Measurements from ENCODE around the gene ABCB4.

ABCB4 gene

DNA sequence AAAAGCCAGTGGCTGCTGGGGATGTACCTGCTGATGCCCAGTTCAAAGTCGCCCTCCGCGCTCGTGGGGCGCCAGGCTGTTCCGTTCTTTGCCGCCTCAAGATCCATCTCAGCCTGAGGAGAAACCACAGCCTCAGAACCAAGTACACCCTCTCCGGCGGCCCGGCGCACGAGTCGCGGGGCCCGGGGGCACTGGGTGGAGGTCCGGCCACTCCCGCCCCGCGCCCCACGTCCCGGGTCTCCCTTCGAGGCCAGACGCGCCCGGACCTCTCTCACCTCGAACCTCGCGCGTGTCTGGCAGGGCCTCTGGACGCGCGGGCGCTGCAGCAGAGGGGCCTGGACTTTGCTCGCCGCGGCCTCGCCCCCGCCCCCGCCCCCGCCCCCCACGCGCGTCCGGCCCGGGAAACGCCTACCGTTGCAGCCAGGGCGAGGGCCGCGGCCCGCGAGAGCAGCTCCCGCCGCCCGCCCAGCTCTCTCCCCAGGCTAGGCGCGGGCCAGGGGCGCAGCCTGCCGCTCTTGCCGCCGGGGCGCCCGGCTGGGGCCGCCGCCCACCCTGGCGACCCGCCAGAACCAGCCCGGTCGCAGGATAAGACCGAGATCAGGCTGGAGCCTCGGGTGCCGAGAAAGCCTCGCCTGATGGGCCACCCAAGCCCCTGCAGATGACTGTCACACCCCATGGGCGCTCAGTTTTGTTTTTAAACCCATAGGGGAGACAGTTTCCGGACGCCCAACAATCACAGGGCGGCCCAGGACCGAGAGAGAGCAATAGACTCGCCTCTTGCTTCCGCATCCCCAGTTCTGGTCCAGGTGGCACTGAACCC lies at the start of gene ABCB4:
Gene ABCB4 (minus strand): TSS at position 322 of the 820 bp plus-strand sequence. CDS start 215 bp downstream, at position 107.
- no peaks in the 10 kb centered on the region for H3K9me3 ChIP-seq (ENCODE audit: control insufficient read depth in 5 of 5, low read length in 5 of 5)
- no peaks in the 10 kb centered on the region for H3K36me3 ChIP-seq (ENCODE audit: control insufficient read depth in 5 of 5, insufficient read depth in 5 of 5, low read length in 5 of 5)
- H3K27ac ChIP-seq (ENCODE audit: low read depth, low read length), result peak within 1 kb of the TSS; percentile 34
- H3K9ac ChIP-seq (ENCODE audit: low read length in 5 of 5), result peak within 1 kb of the TSS; percentile 15 to 64 (median 47)
- peaks cover 0 to 9% (median 0%) of the 10 kb centered on the region in 5 donors for H3K27me3 ChIP-seq (ENCODE audit: control insufficient read depth in 5 of 5, insufficient read depth in 4 of 5, low read length in 5 of 5)
- H3K4me1 ChIP-seq (ENCODE audit: control insufficient read depth in 5 of 5, insufficient read depth in 5 of 5, low read length in 5 of 5), result peaks cover 1 to 20% (median 17%) of the 10 kb centered on the region in 5 donors
- H3K4me3 ChIP-seq (ENCODE audit: low read depth in 1 of 5, low read length in 5 of 5), result peak within 1 kb of the TSS; percentile 57 to 74 (median 67)

DNA sequence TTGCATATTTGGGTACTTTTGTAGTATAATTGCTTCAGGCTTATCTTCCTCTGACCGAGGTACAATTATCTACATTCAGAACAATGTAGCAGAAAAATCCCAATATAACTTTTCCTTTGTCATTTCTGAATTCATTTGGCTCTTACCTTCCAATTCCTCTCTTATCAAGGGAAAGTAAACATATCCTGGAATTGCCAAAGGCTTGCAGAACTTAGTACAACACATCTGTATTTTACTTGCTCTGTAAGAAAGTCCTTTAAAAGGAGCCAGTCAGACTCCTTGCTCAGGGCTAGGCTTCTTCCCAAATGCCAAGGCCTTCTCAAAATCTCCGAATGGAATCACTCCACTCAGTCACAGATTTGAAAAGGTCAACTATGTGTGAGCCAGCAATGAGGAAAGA lies 43.3 kb upstream of the ABCB4 start:
- no peak overlapping the region for H3K9ac ChIP-seq (ENCODE audit: low read length in 5 of 5)
- no peaks in the 10 kb centered on the region for H3K9me3 ChIP-seq (ENCODE audit: control insufficient read depth in 5 of 5, low read length in 5 of 5)
- H3K36me3 ChIP-seq (ENCODE audit: control insufficient read depth in 5 of 5, insufficient read depth in 5 of 5, low read length in 5 of 5), result no peaks in the 10 kb centered on the region
- H3K27me3 ChIP-seq (ENCODE audit: control insufficient read depth in 5 of 5, insufficient read depth in 4 of 5, low read length in 5 of 5), result no peaks in the 10 kb centered on the region
- peaks cover 0 to 3% (median 0%) of the 10 kb centered on the region in 5 donors for H3K4me1 ChIP-seq (ENCODE audit: control insufficient read depth in 5 of 5, insufficient read depth in 5 of 5, low read length in 5 of 5)
- H3K27ac ChIP-seq (ENCODE audit: low read depth, low read length), result no peak overlapping the region
- no peak overlapping the region for H3K4me3 ChIP-seq (ENCODE audit: low read depth in 1 of 5, low read length in 5 of 5)

DNA sequence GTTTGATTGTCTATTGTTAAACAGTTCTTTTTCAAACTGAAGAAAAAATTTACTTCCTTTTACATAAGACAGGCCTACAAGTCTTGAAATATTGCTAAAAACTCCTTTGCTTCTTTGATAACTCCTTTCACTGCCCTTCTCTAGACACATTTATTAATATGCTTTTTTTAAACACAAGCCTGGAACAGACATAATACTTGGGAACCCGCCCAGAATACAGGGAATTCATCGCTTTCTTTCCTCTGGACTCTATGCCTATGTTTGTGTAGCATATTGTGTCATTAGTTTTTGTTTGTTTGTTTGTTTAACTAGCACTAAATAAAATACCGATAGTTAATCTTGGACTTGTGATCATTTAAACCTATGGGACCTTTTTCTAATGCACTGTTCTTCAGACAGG lies 42.4 kb upstream of the ABCB4 start:
- H3K4me1 ChIP-seq (ENCODE audit: control insufficient read depth in 5 of 5, insufficient read depth in 5 of 5, low read length in 5 of 5), result peaks cover 0 to 3% (median 0%) of the 10 kb centered on the region in 5 donors
- H3K36me3 ChIP-seq (ENCODE audit: control insufficient read depth in 5 of 5, insufficient read depth in 5 of 5, low read length in 5 of 5), result no peaks in the 10 kb centered on the region
- H3K4me3 ChIP-seq (ENCODE audit: low read depth in 1 of 5, low read length in 5 of 5), result no peak overlapping the region
- no peaks in the 10 kb centered on the region for H3K9me3 ChIP-seq (ENCODE audit: control insufficient read depth in 5 of 5, low read length in 5 of 5)
- H3K9ac ChIP-seq (ENCODE audit: low read length in 5 of 5), result no peak overlapping the region
- H3K27me3 ChIP-seq (ENCODE audit: control insufficient read depth in 5 of 5, insufficient read depth in 4 of 5, low read length in 5 of 5), result no peaks in the 10 kb centered on the region
- no peak overlapping the region for H3K27ac ChIP-seq (ENCODE audit: low read depth, low read length)

DNA sequence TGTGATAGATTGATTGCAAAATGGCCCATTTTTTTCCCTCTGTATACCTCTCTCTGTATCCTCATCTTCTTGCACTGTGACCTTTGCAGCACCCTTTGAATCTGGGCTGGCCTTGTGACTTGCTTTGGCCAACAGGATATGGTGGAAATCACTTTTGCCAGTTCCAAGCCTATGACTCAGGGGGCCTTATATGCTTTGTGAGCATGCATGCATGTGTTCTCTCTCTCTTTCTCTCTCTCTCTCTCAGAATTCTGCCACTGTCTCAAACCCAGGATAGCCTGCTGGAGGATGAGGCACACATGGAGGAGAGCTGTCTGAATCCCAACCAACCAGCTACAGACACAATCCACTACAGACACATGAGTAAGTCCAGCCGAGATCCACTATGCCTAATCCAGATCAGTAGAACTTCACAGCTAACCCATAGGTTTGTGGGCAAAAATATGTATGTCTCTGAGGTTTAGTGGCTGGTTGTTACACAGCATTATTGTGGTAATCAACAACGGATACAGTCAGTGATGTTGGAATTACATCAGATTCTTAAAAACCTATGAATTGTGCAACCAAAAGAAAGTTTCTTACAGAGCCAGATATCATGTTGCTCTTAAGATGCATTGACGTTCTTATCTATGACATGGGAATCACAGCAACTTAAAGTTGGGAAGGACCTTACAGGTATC lies 41.8 kb upstream of the ABCB4 start:
- no peak overlapping the region for H3K27ac ChIP-seq (ENCODE audit: low read depth, low read length)
- H3K36me3 ChIP-seq (ENCODE audit: control insufficient read depth in 5 of 5, insufficient read depth in 5 of 5, low read length in 5 of 5), result no peaks in the 10 kb centered on the region
- H3K4me3 ChIP-seq (ENCODE audit: low read depth in 1 of 5, low read length in 5 of 5), result no peak overlapping the region
- H3K27me3 ChIP-seq (ENCODE audit: control insufficient read depth in 5 of 5, insufficient read depth in 4 of 5, low read length in 5 of 5), result no peaks in the 10 kb centered on the region
- peaks cover 0 to 3% (median 0%) of the 10 kb centered on the region in 5 donors for H3K4me1 ChIP-seq (ENCODE audit: control insufficient read depth in 5 of 5, insufficient read depth in 5 of 5, low read length in 5 of 5)
- H3K9me3 ChIP-seq (ENCODE audit: control insufficient read depth in 5 of 5, low read length in 5 of 5), result no peaks in the 10 kb centered on the region
- no peak overlapping the region for H3K9ac ChIP-seq (ENCODE audit: low read length in 5 of 5)

- H3K27me3 ChIP-seq (ENCODE audit: control insufficient read depth in 5 of 5, insufficient read depth in 4 of 5, low read length in 5 of 5), result no peaks in the 10 kb centered on the region
- no peak overlapping the region for H3K27ac ChIP-seq (ENCODE audit: low read depth, low read length)
- peaks cover 0 to 3% (median 0%) of the 10 kb centered on the region in 5 donors for H3K4me1 ChIP-seq (ENCODE audit: control insufficient read depth in 5 of 5, insufficient read depth in 5 of 5, low read length in 5 of 5)
- H3K9ac ChIP-seq (ENCODE audit: low read length in 5 of 5), result no peak overlapping the region
- H3K36me3 ChIP-seq (ENCODE audit: control insufficient read depth in 5 of 5, insufficient read depth in 5 of 5, low read length in 5 of 5), result no peaks in the 10 kb centered on the region
- H3K9me3 ChIP-seq (ENCODE audit: control insufficient read depth in 5 of 5, low read length in 5 of 5), result no peaks in the 10 kb centered on the region
- H3K4me3 ChIP-seq (ENCODE audit: low read depth in 1 of 5, low read length in 5 of 5), result no peak overlapping the region
Observed at GRCh38 chr7:87513735-87514335, 38.4 kb upstream of the ABCB4 start.

- H3K27me3 ChIP-seq (ENCODE audit: control insufficient read depth in 5 of 5, insufficient read depth in 4 of 5, low read length in 5 of 5), result no peaks in the 10 kb centered on the region
- H3K36me3 ChIP-seq (ENCODE audit: control insufficient read depth in 5 of 5, insufficient read depth in 5 of 5, low read length in 5 of 5), result no peaks in the 10 kb centered on the region
- H3K9ac ChIP-seq (ENCODE audit: low read length in 5 of 5), result no peak overlapping the region
- H3K4me3 ChIP-seq (ENCODE audit: low read depth in 1 of 5, low read length in 5 of 5), result no peak overlapping the region
- no peaks in the 10 kb centered on the region for H3K9me3 ChIP-seq (ENCODE audit: control insufficient read depth in 5 of 5, low read length in 5 of 5)
- peaks cover 0 to 3% (median 0%) of the 10 kb centered on the region in 5 donors for H3K4me1 ChIP-seq (ENCODE audit: control insufficient read depth in 5 of 5, insufficient read depth in 5 of 5, low read length in 5 of 5)
- H3K27ac ChIP-seq (ENCODE audit: low read depth, low read length), result no peak overlapping the region
Observed at GRCh38 chr7:87512906-87513305, 37.4 kb upstream of the ABCB4 start.

- H3K9me3 ChIP-seq (ENCODE audit: control insufficient read depth in 5 of 5, low read length in 5 of 5), result no peaks in the 10 kb centered on the region
- H3K4me3 ChIP-seq (ENCODE audit: low read depth in 1 of 5, low read length in 5 of 5), result no peak overlapping the region
- no peak overlapping the region for H3K27ac ChIP-seq (ENCODE audit: low read depth, low read length)
- no peak overlapping the region for H3K9ac ChIP-seq (ENCODE audit: low read length in 5 of 5)
- H3K4me1 ChIP-seq (ENCODE audit: control insufficient read depth in 5 of 5, insufficient read depth in 5 of 5, low read length in 5 of 5), result no peaks in the 10 kb centered on the region
- H3K27me3 ChIP-seq (ENCODE audit: control insufficient read depth in 5 of 5, insufficient read depth in 4 of 5, low read length in 5 of 5), result no peaks in the 10 kb centered on the region
- no peaks in the 10 kb centered on the region for H3K36me3 ChIP-seq (ENCODE audit: control insufficient read depth in 5 of 5, insufficient read depth in 5 of 5, low read length in 5 of 5)
Observed at GRCh38 chr7:87511510-87511909, 36.0 kb upstream of the ABCB4 start.

DNA sequence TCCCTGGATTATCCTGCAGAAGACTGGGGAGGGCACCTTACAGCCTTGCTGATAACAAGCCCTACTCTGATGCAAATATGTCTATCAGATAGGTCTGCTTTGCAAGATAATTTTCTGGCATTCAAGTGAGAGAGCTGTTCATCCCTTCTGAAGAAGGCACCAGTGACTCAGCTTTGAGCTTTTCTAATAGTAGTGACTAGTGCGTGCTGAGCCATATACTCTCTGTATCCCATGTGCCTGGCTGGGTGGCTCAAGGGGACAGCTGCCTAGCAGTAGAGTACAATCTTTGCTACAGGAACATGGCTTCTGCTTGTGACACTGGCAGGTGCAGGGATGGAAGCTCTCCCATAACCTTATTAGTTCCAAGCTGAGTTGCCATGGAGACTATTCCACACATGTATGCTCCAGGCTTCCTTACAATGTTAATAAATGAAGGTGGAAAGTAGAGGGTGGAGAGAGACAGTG lies 35.0 kb upstream of the ABCB4 start:
- Histone ChIP-seq H3K4me3 (ENCODE audit: low read depth in 1 of 5, low read length in 5 of 5) (no peak overlapping the region), H3K27me3 (ENCODE audit: control insufficient read depth in 5 of 5, insufficient read depth in 4 of 5, low read length in 5 of 5) (no peaks in the 10 kb centered on the region), H3K4me1 (ENCODE audit: control insufficient read depth in 5 of 5, insufficient read depth in 5 of 5, low read length in 5 of 5) (no peaks in the 10 kb centered on the region), H3K27ac (ENCODE audit: low read depth, low read length) (no peak overlapping the region), H3K36me3 (ENCODE audit: control insufficient read depth in 5 of 5, insufficient read depth in 5 of 5, low read length in 5 of 5) (no peaks in the 10 kb centered on the region), H3K9me3 (ENCODE audit: control insufficient read depth in 5 of 5, low read length in 5 of 5) (no peaks in the 10 kb centered on the region), H3K9ac (ENCODE audit: low read length in 5 of 5) (no peak overlapping the region)

DNA sequence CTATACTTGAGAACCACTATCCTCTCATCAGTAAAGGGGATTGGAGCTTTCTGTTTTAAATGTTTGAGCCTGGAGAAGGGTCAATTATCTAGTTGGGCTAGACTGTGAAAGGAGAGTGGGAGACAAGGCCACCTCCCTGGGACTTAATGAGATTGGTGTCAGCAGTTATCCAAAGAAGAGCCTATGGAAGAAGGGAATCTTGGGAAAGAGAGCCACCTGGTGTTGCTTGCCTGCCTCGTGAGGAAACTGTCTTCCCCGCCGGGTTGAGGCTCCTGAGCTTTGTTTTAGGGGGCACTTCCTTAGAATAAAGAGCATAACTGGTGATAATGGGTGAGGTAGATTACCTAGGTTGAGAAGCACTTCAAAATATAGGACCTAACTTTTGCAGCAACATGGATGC lies 32.0 kb upstream of the ABCB4 start:
- no peak overlapping the region for H3K9ac ChIP-seq (ENCODE audit: low read length in 5 of 5)
- H3K27me3 ChIP-seq (ENCODE audit: control insufficient read depth in 5 of 5, insufficient read depth in 4 of 5, low read length in 5 of 5), result no peaks in the 10 kb centered on the region
- H3K4me3 ChIP-seq (ENCODE audit: low read depth in 1 of 5, low read length in 5 of 5), result no peak overlapping the region
- no peak overlapping the region for H3K27ac ChIP-seq (ENCODE audit: low read depth, low read length)
- no peaks in the 10 kb centered on the region for H3K36me3 ChIP-seq (ENCODE audit: control insufficient read depth in 5 of 5, insufficient read depth in 5 of 5, low read length in 5 of 5)
- no peaks in the 10 kb centered on the region for H3K4me1 ChIP-seq (ENCODE audit: control insufficient read depth in 5 of 5, insufficient read depth in 5 of 5, low read length in 5 of 5)
- no peaks in the 10 kb centered on the region for H3K9me3 ChIP-seq (ENCODE audit: control insufficient read depth in 5 of 5, low read length in 5 of 5)

Data from subcutaneous abdominal adipose tissue (tissue), 5 donors.